Measurements from ENCODE around the gene RGS10. TPM values are rescaled to one million over a fixed set of nuclear protein-coding genes. Genes with fewer than 3 reads are reported as not detected.
A peak's percentile ranks its signal among the peaks of the same experiment; 100 is the strongest.

Gene RGS10, protein sequence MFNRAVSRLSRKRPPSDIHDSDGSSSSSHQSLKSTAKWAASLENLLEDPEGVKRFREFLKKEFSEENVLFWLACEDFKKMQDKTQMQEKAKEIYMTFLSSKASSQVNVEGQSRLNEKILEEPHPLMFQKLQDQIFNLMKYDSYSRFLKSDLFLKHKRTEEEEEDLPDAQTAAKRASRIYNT
- total RNA-seq: 10 to 100 TPM; 18.6 to 32.6 (median 28.4) TPM

DNA sequence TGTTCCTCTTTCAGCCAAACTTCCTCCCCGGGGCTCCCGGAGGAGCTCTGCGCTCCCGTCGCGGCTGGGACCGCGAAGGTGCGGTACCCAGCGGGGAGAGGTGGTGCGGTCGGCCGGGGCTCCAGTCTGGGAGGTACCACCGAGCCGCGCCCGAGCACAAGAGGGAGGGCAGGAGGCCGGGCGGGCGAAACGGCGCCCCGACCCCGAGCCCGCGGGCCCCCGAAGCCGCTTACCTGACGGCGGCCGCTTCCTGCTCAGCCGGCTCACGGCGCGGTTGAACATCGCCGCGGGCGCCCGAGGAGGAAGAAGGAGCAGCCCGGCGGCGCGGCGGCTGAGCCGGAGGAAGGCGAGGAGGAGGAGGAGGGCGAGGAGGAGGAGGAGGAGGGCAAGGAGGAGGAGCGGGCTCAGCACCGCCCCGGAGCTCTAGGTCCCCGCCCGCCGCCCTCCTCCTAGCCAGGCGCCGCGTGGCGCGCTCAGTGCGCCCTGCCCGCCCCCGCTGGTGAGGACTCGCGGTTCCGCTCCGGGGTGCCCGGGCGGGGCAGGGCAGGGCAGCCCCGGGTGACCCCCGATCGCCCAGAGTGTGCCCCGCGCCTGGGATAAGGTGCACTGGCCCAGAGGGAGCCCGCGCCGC, at the start of gene RGS10:
Gene RGS10 (minus strand): TSS at position 363 of the 631 bp plus-strand sequence. CDS start 81 bp downstream, at position 282.
- peak within 1 kb of the TSS; percentile 50 to 89 (median 76) for H3K4me3 ChIP-seq
- H3K36me3 ChIP-seq: no peaks in the 10 kb centered on the region
- no peaks in the 10 kb centered on the region for H3K27me3 ChIP-seq
- peak within 1 kb of the TSS; percentile 59 to 86 (median 82) for H3K27ac ChIP-seq
- DNase-seq (ENCODE audit: low spot score in 2 of 2): peak; percentile 61 to 67
- H3K9me3 ChIP-seq: no peaks in the 10 kb centered on the region
- peaks cover 0 to 44% (median 20%) of the 10 kb centered on the region in 4 donors for H3K4me1 ChIP-seq
- 0 to 1% methylated on average over 36 of the region's 76 CpGs for WGBS, 2 donors
- TF ChIP-seq, protein P1, sequence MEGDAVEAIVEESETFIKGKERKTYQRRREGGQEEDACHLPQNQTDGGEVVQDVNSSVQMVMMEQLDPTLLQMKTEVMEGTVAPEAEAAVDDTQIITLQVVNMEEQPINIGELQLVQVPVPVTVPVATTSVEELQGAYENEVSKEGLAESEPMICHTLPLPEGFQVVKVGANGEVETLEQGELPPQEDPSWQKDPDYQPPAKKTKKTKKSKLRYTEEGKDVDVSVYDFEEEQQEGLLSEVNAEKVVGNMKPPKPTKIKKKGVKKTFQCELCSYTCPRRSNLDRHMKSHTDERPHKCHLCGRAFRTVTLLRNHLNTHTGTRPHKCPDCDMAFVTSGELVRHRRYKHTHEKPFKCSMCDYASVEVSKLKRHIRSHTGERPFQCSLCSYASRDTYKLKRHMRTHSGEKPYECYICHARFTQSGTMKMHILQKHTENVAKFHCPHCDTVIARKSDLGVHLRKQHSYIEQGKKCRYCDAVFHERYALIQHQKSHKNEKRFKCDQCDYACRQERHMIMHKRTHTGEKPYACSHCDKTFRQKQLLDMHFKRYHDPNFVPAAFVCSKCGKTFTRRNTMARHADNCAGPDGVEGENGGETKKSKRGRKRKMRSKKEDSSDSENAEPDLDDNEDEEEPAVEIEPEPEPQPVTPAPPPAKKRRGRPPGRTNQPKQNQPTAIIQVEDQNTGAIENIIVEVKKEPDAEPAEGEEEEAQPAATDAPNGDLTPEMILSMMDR (IDR thresholded peaks at IDR 0.05): peak in 1 of 5 experiments; percentile 24
- TF ChIP-seq EP300 (IDR thresholded peaks at IDR 0.05): peak in 1 of 2 donors; percentile 59
- TF ChIP-seq POLR2A (IDR thresholded peaks at IDR 0.05): peak; percentile 73

DNA sequence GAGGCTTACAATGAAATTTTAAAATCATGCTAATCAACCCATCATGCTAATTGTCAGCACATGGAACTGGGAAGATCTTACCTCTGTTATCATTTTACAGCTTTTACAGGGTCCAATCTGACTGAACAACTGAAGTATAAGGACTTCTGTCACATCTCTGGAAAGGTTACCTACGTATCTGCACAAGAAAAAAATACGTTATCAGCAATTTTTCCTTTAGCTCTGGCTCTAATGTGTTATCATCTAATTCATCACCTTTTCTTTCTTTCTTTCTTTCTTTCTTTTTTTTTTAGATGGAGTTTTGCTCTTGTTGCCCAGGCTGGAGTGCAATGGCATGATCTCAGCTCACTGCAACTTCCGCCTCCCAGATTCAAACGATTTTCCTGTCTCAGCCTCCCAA, 45.6 kb upstream of the RGS10 start:
- 91 to 92% methylated on average over 4 of the region's 4 CpGs for WGBS, 2 donors
- Histone ChIP-seq H3K9me3 (no peaks in the 10 kb centered on the region), H3K27me3 (no peaks in the 10 kb centered on the region), H3K4me1 (peaks cover 0 to 40% (median 10%) of the 10 kb centered on the region in 4 donors), H3K36me3 (peaks cover 0 to 51% (median 0%) of the 10 kb centered on the region in 3 donors), H3K27ac (no peak overlapping the region), H3K4me3 (no peak overlapping the region)
- TF ChIP-seq EP300 (IDR thresholded peaks at IDR 0.05): no peak
- TF ChIP-seq, protein P1 (IDR thresholded peaks at IDR 0.05): no peak
- TF ChIP-seq POLR2A (IDR thresholded peaks at IDR 0.05): no peak
- no peak for DNase-seq (ENCODE audit: low spot score in 2 of 2)

DNA sequence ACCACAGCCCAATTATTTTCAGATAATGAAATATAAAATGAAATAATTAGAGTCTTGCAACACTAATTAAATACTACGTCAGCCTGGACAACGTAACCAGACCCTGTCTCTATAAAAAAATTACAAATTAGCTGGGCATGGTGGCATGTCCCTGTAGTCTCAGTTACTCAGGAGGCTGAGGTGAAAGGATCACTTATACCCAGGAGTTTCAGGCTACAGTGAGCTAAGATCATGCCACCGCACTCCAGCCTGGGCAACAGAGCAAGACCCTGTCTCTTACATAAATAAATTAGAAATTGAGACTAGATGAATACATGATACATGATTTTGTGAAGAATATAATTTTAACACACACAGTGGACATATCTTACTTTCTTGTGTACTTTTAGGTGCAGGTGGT, 35.8 kb upstream of the RGS10 start:
- Histone ChIP-seq H3K4me3 (no peak overlapping the region), H3K4me1 (peaks cover 0 to 11% (median 0%) of the 10 kb centered on the region in 4 donors), H3K9me3 (no peaks in the 10 kb centered on the region), H3K36me3 (peaks cover 0 to 75% (median 13%) of the 10 kb centered on the region in 3 donors), H3K27ac (no peak overlapping the region), H3K27me3 (no peaks in the 10 kb centered on the region)
- TF ChIP-seq EP300 (IDR thresholded peaks at IDR 0.05): no peak
- TF ChIP-seq, protein P1 (IDR thresholded peaks at IDR 0.05): no peak
- TF ChIP-seq POLR2A (IDR thresholded peaks at IDR 0.05): no peak
- 95 to 100% methylated on average over 3 of the region's 3 CpGs for WGBS, 2 donors
- no peak for DNase-seq (ENCODE audit: low spot score in 2 of 2)

DNA sequence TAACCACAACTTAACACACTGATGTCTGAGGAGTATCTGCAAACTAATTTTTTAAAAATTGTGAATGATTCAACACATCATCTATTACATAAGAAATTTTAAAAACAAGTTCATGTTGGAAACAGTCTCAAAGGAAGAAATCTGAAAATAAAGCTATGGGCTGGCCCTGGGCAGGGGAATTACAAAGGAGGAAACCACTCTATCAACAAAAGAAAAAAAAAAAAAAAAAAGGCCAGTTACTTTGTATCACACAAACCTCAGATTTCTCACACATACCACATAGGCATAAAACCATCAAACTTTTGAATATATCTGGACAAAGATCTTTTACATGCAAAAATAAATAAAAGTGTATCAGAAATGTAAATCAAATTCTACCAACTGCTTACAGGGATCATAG, 33.5 kb upstream of the RGS10 start:
- no peak for TF ChIP-seq POLR2A (IDR thresholded peaks at IDR 0.05)
- Histone ChIP-seq H3K9me3 (no peaks in the 10 kb centered on the region), H3K4me3 (no peak overlapping the region), H3K36me3 (peaks cover 2 to 85% (median 13%) of the 10 kb centered on the region in 3 donors), H3K27me3 (no peaks in the 10 kb centered on the region), H3K4me1 (no peaks in the 10 kb centered on the region), H3K27ac (no peak overlapping the region)
- no peak for DNase-seq (ENCODE audit: low spot score in 2 of 2)

DNA sequence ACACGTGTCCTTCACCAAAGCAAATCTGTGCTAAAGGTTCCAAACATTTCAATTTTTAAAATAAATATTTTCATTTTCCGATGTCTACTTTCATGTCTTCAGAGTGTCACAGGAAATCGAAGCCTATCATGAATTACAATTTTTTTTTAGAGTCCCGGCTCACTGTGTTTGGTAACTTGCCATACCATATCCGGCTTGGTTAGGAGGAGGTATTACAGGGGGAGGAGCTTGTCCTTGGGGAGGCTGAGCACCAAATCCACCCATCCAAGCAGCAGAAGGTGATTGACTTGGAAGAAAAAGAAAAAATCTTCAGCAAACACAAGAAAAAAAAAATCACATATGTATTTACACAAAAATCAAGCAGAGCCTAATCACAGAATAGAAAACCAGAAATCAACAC, 33.0 kb upstream of the RGS10 start:
- Histone ChIP-seq H3K27me3 (no peaks in the 10 kb centered on the region), H3K4me3 (no peak overlapping the region), H3K27ac (no peak overlapping the region), H3K9me3 (no peaks in the 10 kb centered on the region), H3K4me1 (no peaks in the 10 kb centered on the region), H3K36me3 (peaks cover 2 to 90% (median 13%) of the 10 kb centered on the region in 3 donors)
- WGBS, 2 donors: 60 to 64% methylated on average over 5 of the region's 5 CpGs
- TF ChIP-seq POLR2A (IDR thresholded peaks at IDR 0.05): no peak
- no peak for TF ChIP-seq EP300 (IDR thresholded peaks at IDR 0.05)
- TF ChIP-seq, protein P1 (IDR thresholded peaks at IDR 0.05): no peak
- DNase-seq (ENCODE audit: low spot score in 2 of 2): no peak

All from tibial nerve (tissue), 4 donors.